Effector memory CD4-positive, alpha-beta T cell (primary cell): ENCODE data around the gene MFSD12.

ENCODE experiments used
- DNase-seq, 3 donors: peaks; one replicate each; pipeline ENCODE4 v3.0.0-alpha.2; 2020
- H3K27ac ChIP-seq: 2 replicates; pipeline ENCODE4 v1.7.0; 2013; ENCODE audit warnings: mild to moderate bottlenecking, low read length, moderate library complexity; ENCODE audit not compliant: insufficient read depth, poor library complexity, severe bottlenecking
- H3K27me3 ChIP-seq: replicated peaks from 2 replicates; pipeline ENCODE4 v1.7.0; 2013; ENCODE audit warnings: mild to moderate bottlenecking, low read length; ENCODE audit not compliant: insufficient read depth, control insufficient read depth, poor library complexity, severe bottlenecking
- H3K36me3 ChIP-seq: 2 replicates; pipeline ENCODE4 v1.7.0; 2013; ENCODE audit warnings: mild to moderate bottlenecking, low read length, moderate library complexity; ENCODE audit not compliant: control insufficient read depth, insufficient read depth
- H3K4me1 ChIP-seq: 2 replicates; pipeline ENCODE4 v1.7.0; 2013; ENCODE audit warnings: low read length, mild to moderate bottlenecking; ENCODE audit not compliant: control insufficient read depth, insufficient read depth, poor library complexity, severe bottlenecking
- H3K4me3 ChIP-seq: 2 replicates; pipeline ENCODE4 v1.7.0; 2013; ENCODE audit warnings: low read length, low read depth, mild to moderate bottlenecking; ENCODE audit not compliant: insufficient read depth, poor library complexity, severe bottlenecking
- H3K9me3 ChIP-seq: 2 replicates; pipeline ENCODE4 v1.7.0; 2013; ENCODE audit warnings: mild to moderate bottlenecking, low read length, moderate library complexity; ENCODE audit not compliant: control insufficient read depth

Gene MFSD12

DNA sequence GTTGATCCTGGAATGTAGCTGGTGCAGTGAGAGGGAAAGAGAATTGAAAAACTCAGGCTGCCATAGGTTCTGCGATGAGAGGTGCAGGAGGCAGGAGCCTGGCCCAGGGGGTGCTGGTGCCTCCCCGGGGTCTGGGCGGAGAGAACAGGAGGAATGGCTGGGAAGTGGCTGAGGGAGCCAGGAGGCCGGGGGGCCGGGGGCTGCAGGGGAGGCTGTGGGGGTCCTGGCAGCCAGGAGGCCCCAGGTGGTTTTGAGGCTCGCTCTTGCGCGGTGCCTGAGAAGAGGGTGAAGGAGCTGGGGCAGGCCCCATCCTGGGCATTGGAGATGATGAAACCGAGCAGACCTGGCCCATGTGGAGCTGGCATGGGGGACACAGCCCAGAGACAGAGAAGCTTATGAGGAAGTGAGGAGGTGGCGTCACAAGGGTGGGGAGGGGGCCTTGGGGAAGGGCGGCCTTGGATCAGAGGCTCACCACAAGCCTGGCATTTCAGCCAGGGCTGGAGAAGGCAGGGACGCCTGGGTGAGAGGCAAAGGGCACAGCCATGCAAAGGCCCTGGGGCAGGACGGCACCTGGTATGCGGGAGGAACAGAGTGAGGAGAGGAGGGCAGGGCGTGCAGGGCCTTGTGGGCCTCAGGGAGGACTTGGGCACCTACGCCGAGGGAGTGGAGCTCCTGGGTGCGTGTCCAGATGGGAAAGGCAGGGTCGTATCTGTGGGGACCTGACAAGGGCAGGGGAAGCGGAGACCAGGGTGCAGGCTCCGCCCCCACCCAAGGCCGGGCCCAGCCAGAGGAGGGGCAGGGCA lies 19.7 kb downstream of the MFSD12 start:
- no peak for DNase-seq
- Histone ChIP-seq H3K9me3 (no peaks in the 10 kb centered on the region), H3K27ac (no peak overlapping the region), H3K4me1 (no peaks in the 10 kb centered on the region), H3K4me3 (no peak overlapping the region), H3K27me3 (no peaks in the 10 kb centered on the region), H3K36me3 (peaks cover 42% of the 10 kb centered on the region)

DNA sequence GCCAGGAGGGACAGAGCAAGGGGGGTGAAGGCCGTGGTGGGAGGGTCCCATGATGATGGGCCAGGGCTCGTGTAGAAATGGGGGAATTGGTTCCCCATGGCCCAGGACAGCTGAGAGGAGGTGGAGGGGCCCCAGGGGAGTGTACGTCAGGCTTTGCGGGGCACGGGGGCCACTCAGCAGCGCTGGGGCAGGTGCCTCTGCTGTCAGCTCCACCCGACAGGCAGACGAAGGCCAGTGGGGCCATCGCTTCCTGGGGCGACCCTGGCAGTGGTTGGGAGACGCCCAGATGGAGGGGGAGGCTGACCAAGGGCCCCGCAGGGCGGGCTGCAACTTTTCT lies 20.3 kb downstream of the MFSD12 start:
- H3K27ac ChIP-seq: no peak overlapping the region
- peaks cover 48% of the 10 kb centered on the region for H3K36me3 ChIP-seq
- H3K4me1 ChIP-seq: no peaks in the 10 kb centered on the region
- no peaks in the 10 kb centered on the region for H3K9me3 ChIP-seq
- H3K4me3 ChIP-seq: no peak overlapping the region
- H3K27me3 ChIP-seq: no peaks in the 10 kb centered on the region
- DNase-seq: no peak

DNA sequence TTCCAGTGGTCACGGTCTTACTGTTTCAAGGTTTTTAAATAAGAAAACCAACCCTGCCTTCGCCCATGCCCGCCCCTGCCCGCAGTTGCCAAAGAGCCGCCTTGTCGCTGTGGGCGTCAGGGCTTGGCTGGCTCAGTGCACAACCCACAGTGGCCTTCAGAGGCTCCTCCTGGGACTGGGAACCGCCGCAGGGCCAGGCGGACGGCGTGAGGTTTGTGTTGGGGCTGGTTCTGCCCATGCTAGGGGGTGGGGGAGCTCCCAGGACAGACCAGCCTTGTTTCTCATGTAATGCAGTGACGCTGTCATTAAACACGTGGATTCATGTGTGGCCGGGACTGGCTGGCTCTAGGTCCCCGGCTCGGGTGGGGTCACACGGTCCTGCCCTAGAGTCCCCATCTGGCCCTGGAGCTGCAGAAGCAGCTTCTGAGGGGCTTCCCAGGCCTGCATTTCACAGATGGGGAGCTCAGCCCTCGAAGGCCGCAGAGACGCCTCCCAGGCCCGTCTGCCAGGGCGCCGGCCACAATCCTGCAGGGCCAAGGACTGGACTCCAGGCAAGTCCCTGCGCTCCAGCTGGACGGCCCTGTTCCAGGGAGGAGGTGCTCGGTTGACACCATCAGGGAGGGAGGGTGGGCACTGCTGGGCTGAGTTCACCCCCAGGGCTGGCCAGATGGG lies 20.8 kb downstream of the MFSD12 start:
- Histone ChIP-seq H3K4me3 (no peak overlapping the region), H3K4me1 (no peaks in the 10 kb centered on the region), H3K27me3 (no peaks in the 10 kb centered on the region), H3K9me3 (no peaks in the 10 kb centered on the region), H3K27ac (no peak overlapping the region), H3K36me3 (peaks cover 53% of the 10 kb centered on the region)
- DNase-seq: no peak

DNA sequence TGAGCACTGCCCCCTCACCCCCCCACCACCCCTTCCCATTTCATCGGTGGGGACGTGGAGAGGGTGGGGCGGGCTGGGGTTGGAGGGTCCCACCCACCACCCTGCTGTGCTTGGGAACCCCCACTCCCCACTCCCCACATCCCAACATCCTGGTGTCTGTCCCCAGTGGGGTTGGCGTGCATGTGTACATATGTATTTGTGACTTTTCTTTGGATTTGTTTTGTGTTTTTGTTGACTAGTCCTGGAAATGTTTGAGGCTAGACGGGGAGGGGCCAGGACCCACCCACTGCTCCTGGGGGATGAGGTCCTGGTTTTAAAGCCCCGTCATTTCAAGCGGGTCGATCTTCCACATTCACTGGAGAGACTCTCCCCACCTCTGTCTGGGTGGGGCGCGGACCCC lies 21.4 kb downstream of the MFSD12 start:
- Histone ChIP-seq H3K4me3 (no peak overlapping the region), H3K27me3 (no peaks in the 10 kb centered on the region), H3K36me3 (peaks cover 59% of the 10 kb centered on the region), H3K4me1 (no peaks in the 10 kb centered on the region), H3K27ac (no peak overlapping the region), H3K9me3 (no peaks in the 10 kb centered on the region)
- DNase-seq: no peak

DNA sequence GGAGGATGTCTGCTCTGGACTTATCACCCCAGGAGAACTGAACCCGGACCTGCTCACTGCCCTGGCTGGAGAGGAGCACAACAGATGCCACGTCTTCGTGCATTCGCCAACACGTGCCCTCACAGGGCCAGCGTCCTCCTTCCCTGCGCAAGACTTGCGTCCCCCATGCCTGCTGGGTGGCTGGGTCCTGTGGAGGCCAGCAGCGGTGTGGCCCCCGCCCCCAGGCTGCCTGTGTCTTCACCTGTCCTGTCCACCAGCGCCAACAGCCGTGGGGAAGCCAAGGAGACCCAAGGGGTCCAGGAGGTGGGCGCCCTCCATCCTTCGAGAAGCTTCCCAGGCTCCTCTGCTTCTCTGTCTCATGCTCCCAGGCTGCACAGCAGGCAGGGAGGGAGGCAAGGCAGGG lies 21.8 kb downstream of the MFSD12 start:
- Histone ChIP-seq H3K27ac (no peak overlapping the region), H3K4me3 (no peak overlapping the region), H3K27me3 (no peaks in the 10 kb centered on the region), H3K4me1 (no peaks in the 10 kb centered on the region), H3K9me3 (no peaks in the 10 kb centered on the region), H3K36me3 (peaks cover 62% of the 10 kb centered on the region)
- DNase-seq: no peak

DNA sequence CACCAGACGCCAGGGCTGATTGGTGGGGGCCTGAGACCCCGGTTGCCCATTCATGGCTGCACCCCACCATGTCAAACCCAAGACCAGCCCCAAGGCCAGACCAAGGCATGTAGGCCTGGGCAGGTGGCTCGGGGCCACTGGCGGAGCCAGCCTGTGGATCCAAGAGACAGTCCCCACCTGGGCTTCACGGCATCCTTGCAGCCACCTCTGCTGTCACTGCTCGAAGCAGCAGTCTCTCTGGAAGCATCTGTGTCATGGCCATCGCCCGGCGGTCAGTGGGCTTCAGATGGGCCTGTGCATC lies 22.2 kb downstream of the MFSD12 start:
- Histone ChIP-seq H3K9me3 (no peaks in the 10 kb centered on the region), H3K4me1 (no peaks in the 10 kb centered on the region), H3K27ac (no peak overlapping the region), H3K27me3 (no peaks in the 10 kb centered on the region), H3K36me3 (peaks cover 62% of the 10 kb centered on the region), H3K4me3 (no peak overlapping the region)
- no peak for DNase-seq

DNA sequence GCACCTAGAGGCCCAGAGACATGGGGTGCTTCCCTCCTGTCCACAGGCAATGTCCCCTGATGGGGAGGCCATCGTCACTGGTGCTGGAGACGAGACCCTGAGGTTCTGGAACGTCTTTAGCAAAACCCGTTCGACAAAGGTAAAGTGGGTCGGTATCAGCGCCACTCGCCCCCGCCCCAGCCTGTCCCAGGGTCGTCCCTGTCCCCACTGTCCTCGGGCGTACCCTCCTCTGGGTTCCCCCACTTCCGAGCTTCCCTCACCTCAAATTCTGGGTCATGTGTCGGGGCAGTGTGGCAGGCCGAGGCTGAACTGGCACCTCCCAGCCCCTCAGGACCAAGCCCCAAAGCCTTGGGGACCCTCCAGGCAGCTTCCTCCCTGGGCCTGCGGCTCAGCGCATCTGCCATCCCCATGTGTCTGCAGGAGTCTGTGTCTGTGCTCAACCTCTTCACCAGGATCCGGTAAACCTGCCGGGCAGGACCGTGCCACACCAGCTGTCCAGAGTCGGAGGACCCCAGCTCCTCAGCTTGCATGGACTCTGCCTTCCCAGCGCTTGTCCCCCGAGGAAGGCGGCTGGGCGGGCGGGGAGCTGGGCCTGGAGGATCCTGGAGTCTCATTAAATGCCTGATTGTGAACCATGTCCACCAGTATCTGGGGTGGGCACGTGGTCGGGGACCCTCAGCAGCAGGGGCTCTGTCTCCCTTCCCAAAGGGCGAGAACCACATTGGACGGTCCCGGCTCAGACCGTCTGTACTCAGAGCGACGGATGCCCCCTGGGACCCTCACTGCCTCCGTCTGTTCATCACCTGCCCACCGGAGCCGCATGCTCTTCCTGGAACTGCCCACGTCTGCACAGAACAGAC lies 22.8 kb downstream of the MFSD12 start:
- H3K36me3 ChIP-seq: peaks cover 59% of the 10 kb centered on the region
- DNase-seq: no peak
- no peaks in the 10 kb centered on the region for H3K9me3 ChIP-seq
- no peaks in the 10 kb centered on the region for H3K4me1 ChIP-seq
- H3K27ac ChIP-seq: no peak overlapping the region
- H3K4me3 ChIP-seq: no peak overlapping the region
- no peaks in the 10 kb centered on the region for H3K27me3 ChIP-seq

DNA sequence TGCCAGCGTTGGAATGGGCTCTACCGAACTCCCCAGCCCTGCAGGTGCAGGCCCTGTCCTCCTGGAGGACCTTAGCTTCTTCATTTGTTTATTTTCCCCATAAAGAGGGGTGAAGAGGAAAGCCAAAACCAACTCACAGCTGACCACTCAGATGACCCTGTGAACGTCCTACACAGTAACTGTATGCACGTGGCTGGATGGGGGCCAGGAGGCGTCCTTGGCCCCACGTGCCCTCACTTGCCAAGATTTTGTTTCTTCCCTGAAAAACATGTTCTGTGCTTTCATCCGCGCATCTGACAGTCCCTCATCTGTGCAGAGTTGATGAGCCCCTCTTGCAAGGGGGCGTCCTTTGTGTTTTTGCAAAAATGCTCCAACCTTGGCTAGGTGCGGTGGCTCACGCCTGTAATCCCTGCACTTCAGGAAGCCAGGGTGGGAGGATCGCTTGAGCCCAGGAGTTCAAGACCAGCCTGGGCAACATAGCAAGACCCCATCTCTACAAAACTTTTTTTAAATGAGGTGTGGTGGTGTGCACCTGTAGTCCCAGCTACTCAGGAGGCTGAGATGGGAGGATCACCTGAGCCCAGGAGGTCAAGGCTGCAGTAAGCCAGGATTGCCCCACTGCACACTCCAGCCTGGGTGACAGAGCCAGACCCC lies 23.7 kb downstream of the MFSD12 start:
- Histone ChIP-seq H3K36me3 (peaks cover 56% of the 10 kb centered on the region), H3K4me3 (no peak overlapping the region), H3K4me1 (no peaks in the 10 kb centered on the region), H3K9me3 (no peaks in the 10 kb centered on the region), H3K27me3 (no peaks in the 10 kb centered on the region), H3K27ac (no peak overlapping the region)
- DNase-seq: no peak

DNA sequence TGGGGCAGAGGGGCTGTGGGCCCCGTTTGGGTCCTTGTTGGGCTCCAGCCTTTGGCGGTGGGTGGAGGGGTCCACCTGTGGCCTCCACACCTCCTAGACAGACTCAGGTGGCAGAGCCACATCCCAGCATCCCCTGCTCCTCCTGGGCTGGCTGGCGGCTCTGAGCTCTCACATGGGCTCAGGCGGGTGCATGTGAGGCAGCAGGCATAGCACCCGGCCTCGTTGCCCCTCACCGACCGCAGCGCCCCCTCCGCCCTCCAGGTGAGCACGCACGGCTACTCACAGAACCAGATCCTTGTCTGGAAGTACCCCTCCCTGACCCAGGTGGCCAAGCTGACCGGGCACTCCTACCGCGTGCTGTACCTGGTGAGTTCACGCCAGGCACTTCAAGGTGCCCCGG lies 24.4 kb downstream of the MFSD12 start:
- no peak for DNase-seq
- H3K27ac ChIP-seq: no peak overlapping the region
- peaks cover 62% of the 10 kb centered on the region for H3K36me3 ChIP-seq
- H3K9me3 ChIP-seq: no peaks in the 10 kb centered on the region
- H3K27me3 ChIP-seq: no peaks in the 10 kb centered on the region
- no peak overlapping the region for H3K4me3 ChIP-seq
- no peaks in the 10 kb centered on the region for H3K4me1 ChIP-seq
